ENCODE results near the gene ARRB1. TPM values are rescaled to one million over a fixed set of nuclear protein-coding genes. Genes with fewer than 3 reads are reported as not detected.

The ARRB1 gene
- total RNA-seq, 5 donors from 2014 or later (not counting 1 experiment from before 2014, with no cell fraction given): 37.2 to 57.3 (median 47.3) TPM

GRCh38 chr11:75330291-75330690 is 21.2 kb downstream of the ARRB1 start:
- ATAC-seq (replicated peaks in 1 of 4) (no peak), DNase-seq (no peak)
- Histone ChIP-seq H3K4me3 (ENCODE audit: control insufficient read depth in 1 of 2, extremely low read depth in 1 of 2, low read length in 1 of 2) (no peak overlapping the region), H3K36me3 (ENCODE audit: control insufficient read depth in 2 of 2, extremely low read depth in 1 of 2, insufficient read depth in 1 of 2, low read length in 1 of 2) (no peaks in the 10 kb centered on the region), H3K4me1 (ENCODE audit: control insufficient read depth in 1 of 2, extremely low read depth in 1 of 2, insufficient read depth in 2 of 2, low read length in 2 of 2) (peaks cover 26 to 44% of the 10 kb centered on the region in 2 experiments), H3K27ac (ENCODE audit: low read length) (no peak overlapping the region), H3K27me3 (replicated peaks in 1 of 2; ENCODE audit: control insufficient read depth in 2 of 2, extremely low read depth in 1 of 2, insufficient read depth in 2 of 2, low read length in 1 of 2) (no peaks in the 10 kb centered on the region), H3K9me3 (no peaks in the 10 kb centered on the region)
- Mint-ChIP-seq H3K9me3 (no peaks in the 10 kb centered on the region), H3K27ac (peak overlapping the region; percentile 90 to 92), H3K36me3 (peaks cover 11% of the 10 kb centered on the region), H3K27me3 (no peaks in the 10 kb centered on the region), H3K4me3 (peak overlapping the region in 1 of 3 donors; percentile 51), H3K4me1 (peaks cover 66 to 80% (median 70%) of the 10 kb centered on the region in 3 donors)
- POLR2A ChIA-PET: no interaction called here
- CTCF ChIA-PET: interaction anchor here (0.5 to 1.6 kb wide), 3 partner anchors 9 to 58 kb away, joined by 3 to 4 read pairs (median 4); no protein-coding TSS in a partner anchor
- 100% methylated on average over 1 of the region's 1 CpG for WGBS (ENCODE audit: insufficient coverage)

- peak; percentile 93 to 97 (median 95) for ATAC-seq (replicated peaks in 1 of 4)
- Mint-ChIP-seq H3K4me3 (peak overlapping the region; percentile 41 to 64 (median 43)), H3K4me1 (peaks cover 69 to 78% (median 70%) of the 10 kb centered on the region in 3 donors), H3K9me3 (no peaks in the 10 kb centered on the region), H3K27me3 (no peaks in the 10 kb centered on the region), H3K27ac (peak overlapping the region; percentile 90 to 92), H3K36me3 (peaks cover 11% of the 10 kb centered on the region)
- Histone ChIP-seq H3K4me3 (ENCODE audit: control insufficient read depth in 1 of 2, extremely low read depth in 1 of 2, low read length in 1 of 2) (peak overlapping the region in 1 of 2 donors; percentile 25), H3K9me3 (no peaks in the 10 kb centered on the region), H3K27ac (ENCODE audit: low read length) (peak overlapping the region; percentile 77), H3K4me1 (ENCODE audit: control insufficient read depth in 1 of 2, extremely low read depth in 1 of 2, insufficient read depth in 2 of 2, low read length in 2 of 2) (peaks cover 30 to 40% of the 10 kb centered on the region in 2 experiments), H3K36me3 (ENCODE audit: control insufficient read depth in 2 of 2, extremely low read depth in 1 of 2, insufficient read depth in 1 of 2, low read length in 1 of 2) (no peaks in the 10 kb centered on the region), H3K27me3 (replicated peaks in 1 of 2; ENCODE audit: control insufficient read depth in 2 of 2, extremely low read depth in 1 of 2, insufficient read depth in 2 of 2, low read length in 1 of 2) (no peaks in the 10 kb centered on the region)
- 61% methylated on average over 3 of the region's 9 CpGs for WGBS (ENCODE audit: insufficient coverage)
- ChIA-PET CTCF (interaction anchor here (0.7 to 1.6 kb wide), 12 partner anchors 10 to 377 kb away, joined by 3 to 11 read pairs (median 4); no protein-coding TSS in a partner anchor), POLR2A (no interaction called here)
- DNase-seq: peak; percentile 28 to 75 (median 61)
These were observed 22.8 kb downstream of the ARRB1 start for GRCh38 chr11:75328426-75329277.

GRCh38 chr11:75326439-75326810 is 25.0 kb downstream of the ARRB1 start:
- no peak overlapping the region for H3K27ac ChIP-seq (ENCODE audit: low read length)
- H3K9me3 Mint-ChIP-seq: no peaks in the 10 kb centered on the region
- peaks cover 7% of the 10 kb centered on the region for H3K36me3 Mint-ChIP-seq
- CTCF ChIA-PET: interaction anchor here in 1 of 2 donors (1.2 kb wide), 1 partner anchor 26 kb away, joined by 4 read pairs; no protein-coding TSS in a partner anchor
- H3K4me3 ChIP-seq (ENCODE audit: control insufficient read depth in 1 of 2, extremely low read depth in 1 of 2, low read length in 1 of 2): no peak overlapping the region
- no peaks in the 10 kb centered on the region for H3K9me3 ChIP-seq
- DNase-seq (no peak), ATAC-seq (replicated peaks in 1 of 4) (no peak)
- peak overlapping the region; percentile 85 for H3K27ac Mint-ChIP-seq
- no CpG with 5 or more reads among the region's 3 CpGs for WGBS (ENCODE audit: insufficient coverage)
- peaks cover 43 to 44% of the 10 kb centered on the region in 2 experiments for H3K4me1 ChIP-seq (ENCODE audit: control insufficient read depth in 1 of 2, extremely low read depth in 1 of 2, insufficient read depth in 2 of 2, low read length in 2 of 2)
- POLR2A ChIA-PET: interaction anchor here (0.5 to 0.7 kb wide), 2 partner anchors 42 to 193 kb away, joined by 4 to 6 read pairs; no protein-coding TSS in a partner anchor
- H3K4me3 Mint-ChIP-seq: peak overlapping the region in 1 of 3 donors; percentile 20
- no peaks in the 10 kb centered on the region for H3K36me3 ChIP-seq (ENCODE audit: control insufficient read depth in 2 of 2, extremely low read depth in 1 of 2, insufficient read depth in 1 of 2, low read length in 1 of 2)
- peaks cover 67 to 77% (median 73%) of the 10 kb centered on the region in 3 donors for H3K4me1 Mint-ChIP-seq
- no peaks in the 10 kb centered on the region for H3K27me3 Mint-ChIP-seq
- H3K27me3 ChIP-seq (replicated peaks in 1 of 2; ENCODE audit: control insufficient read depth in 2 of 2, extremely low read depth in 1 of 2, insufficient read depth in 2 of 2, low read length in 1 of 2): no peaks in the 10 kb centered on the region

GRCh38 chr11:75325713-75326438 is 25.6 kb downstream of the ARRB1 start:
- Mint-ChIP-seq H3K36me3 (peaks cover 5% of the 10 kb centered on the region), H3K4me3 (peak overlapping the region in 1 of 3 donors; percentile 20), H3K27ac (peak overlapping the region; percentile 85), H3K4me1 (peaks cover 65 to 75% (median 72%) of the 10 kb centered on the region in 3 donors), H3K27me3 (no peaks in the 10 kb centered on the region), H3K9me3 (no peaks in the 10 kb centered on the region)
- CTCF ChIA-PET: no interaction called here
- Histone ChIP-seq H3K4me3 (ENCODE audit: control insufficient read depth in 1 of 2, extremely low read depth in 1 of 2, low read length in 1 of 2) (no peak overlapping the region), H3K36me3 (ENCODE audit: control insufficient read depth in 2 of 2, extremely low read depth in 1 of 2, insufficient read depth in 1 of 2, low read length in 1 of 2) (no peaks in the 10 kb centered on the region), H3K27me3 (replicated peaks in 1 of 2; ENCODE audit: control insufficient read depth in 2 of 2, extremely low read depth in 1 of 2, insufficient read depth in 2 of 2, low read length in 1 of 2) (no peaks in the 10 kb centered on the region), H3K4me1 (ENCODE audit: control insufficient read depth in 1 of 2, extremely low read depth in 1 of 2, insufficient read depth in 2 of 2, low read length in 2 of 2) (peaks cover 43 to 44% of the 10 kb centered on the region in 2 experiments), H3K9me3 (no peaks in the 10 kb centered on the region), H3K27ac (ENCODE audit: low read length) (no peak overlapping the region)
- DNase-seq (peak in 1 of 35 experiments; percentile 28), ATAC-seq (replicated peaks in 1 of 4) (peak in 3 of 4 experiments; percentile 42 to 50 (median 44))
- WGBS (ENCODE audit: insufficient coverage): 74% methylated on average over 7 of the region's 10 CpGs
- POLR2A ChIA-PET: interaction anchor here in 1 of 2 donors (0.5 kb wide), 1 partner anchor 43 kb away, joined by 6 read pairs; no protein-coding TSS in a partner anchor

GRCh38 chr11:75324740-75325139 is 26.7 kb downstream of the ARRB1 start:
- Mint-ChIP-seq H3K27ac (peak overlapping the region; percentile 43 to 44), H3K4me3 (no peak overlapping the region), H3K4me1 (peaks cover 57 to 65% (median 63%) of the 10 kb centered on the region in 3 donors), H3K9me3 (no peaks in the 10 kb centered on the region), H3K27me3 (no peaks in the 10 kb centered on the region), H3K36me3 (peaks cover 5% of the 10 kb centered on the region)
- CTCF ChIA-PET: no interaction called here
- no peaks in the 10 kb centered on the region for H3K27me3 ChIP-seq (replicated peaks in 1 of 2; ENCODE audit: control insufficient read depth in 2 of 2, extremely low read depth in 1 of 2, insufficient read depth in 2 of 2, low read length in 1 of 2)
- no peak for ATAC-seq (replicated peaks in 1 of 4)
- H3K4me1 ChIP-seq (ENCODE audit: control insufficient read depth in 1 of 2, extremely low read depth in 1 of 2, insufficient read depth in 2 of 2, low read length in 2 of 2): peaks cover 35 to 49% of the 10 kb centered on the region in 2 experiments
- 70% methylated on average over 3 of the region's 4 CpGs for WGBS (ENCODE audit: insufficient coverage)
- DNase-seq: no peak
- H3K36me3 ChIP-seq (ENCODE audit: control insufficient read depth in 2 of 2, extremely low read depth in 1 of 2, insufficient read depth in 1 of 2, low read length in 1 of 2): no peaks in the 10 kb centered on the region
- no peaks in the 10 kb centered on the region for H3K9me3 ChIP-seq
- no peak overlapping the region for H3K4me3 ChIP-seq (ENCODE audit: control insufficient read depth in 1 of 2, extremely low read depth in 1 of 2, low read length in 1 of 2)
- POLR2A ChIA-PET: no interaction called here
- no peak overlapping the region for H3K27ac ChIP-seq (ENCODE audit: low read length)

GRCh38 chr11:75324189-75324588 is 27.3 kb downstream of the ARRB1 start:
- ChIA-PET CTCF (interaction anchor here in 1 of 2 donors (0.5 kb wide), 1 partner anchor 398 kb away, joined by 3 read pairs; no protein-coding TSS in a partner anchor), POLR2A (no interaction called here)
- H3K9me3 Mint-ChIP-seq: no peaks in the 10 kb centered on the region
- H3K27me3 Mint-ChIP-seq: no peaks in the 10 kb centered on the region
- no peaks in the 10 kb centered on the region for H3K27me3 ChIP-seq (replicated peaks in 1 of 2; ENCODE audit: control insufficient read depth in 2 of 2, extremely low read depth in 1 of 2, insufficient read depth in 2 of 2, low read length in 1 of 2)
- no peaks in the 10 kb centered on the region for H3K9me3 ChIP-seq
- no peak overlapping the region for H3K27ac ChIP-seq (ENCODE audit: low read length)
- H3K4me3 Mint-ChIP-seq: no peak overlapping the region
- no peak overlapping the region for H3K4me3 ChIP-seq (ENCODE audit: control insufficient read depth in 1 of 2, extremely low read depth in 1 of 2, low read length in 1 of 2)
- H3K36me3 Mint-ChIP-seq: peaks cover 5% of the 10 kb centered on the region
- 100% methylated on average over 3 of the region's 12 CpGs for WGBS (ENCODE audit: insufficient coverage)
- DNase-seq (no peak), ATAC-seq (replicated peaks in 1 of 4) (no peak)
- peaks cover 52 to 64% (median 62%) of the 10 kb centered on the region in 3 donors for H3K4me1 Mint-ChIP-seq
- peaks cover 2% of the 10 kb centered on the region in 2 donors for H3K36me3 ChIP-seq (ENCODE audit: control insufficient read depth in 2 of 2, extremely low read depth in 1 of 2, insufficient read depth in 1 of 2, low read length in 1 of 2)
- H3K4me1 ChIP-seq (ENCODE audit: control insufficient read depth in 1 of 2, extremely low read depth in 1 of 2, insufficient read depth in 2 of 2, low read length in 2 of 2): peaks cover 30 to 44% of the 10 kb centered on the region in 2 experiments
- peak overlapping the region in 1 of 2 donors; percentile 72 for H3K27ac Mint-ChIP-seq
